ENCODE data around the gene BPTF. TPM values are rescaled to one million over a fixed set of nuclear protein-coding genes. Genes with fewer than 3 reads are reported as not detected.

The BPTF gene
- total and polyA plus RNA-seq, 2 of the 13 experiments (the other 11 are each of a cell fraction or from before 2014, with no cell fraction given) = 43.5 to 66.1 TPM

- no peak for TF ChIP-seq ZHX2 (IDR thresholded peaks at IDR 0.05; ENCODE audit: low read depth)
- no peak for TF ChIP-seq ZHX2 (CRISPR knock-in tag; IDR thresholded peaks at IDR 0.05; ENCODE audit: borderline replicate concordance)
- no peak for TF ChIP-seq TERF1 (CRISPR knock-in tag; IDR thresholded peaks at IDR 0.05)
- TF ChIP-seq ZNF792 (CRISPR knock-in tag; IDR thresholded peaks at IDR 0.05) = no peak
- peak; percentile 64; the same call in 1 of the 2 replicates for TF ChIP-seq HOXA5 (CRISPR knock-in tag; IDR thresholded peaks at IDR 0.05)
- TF ChIP-seq ZNF879 (CRISPR knock-in tag; IDR thresholded peaks at IDR 0.05) = no peak
- no peak; the same call in 1 of the 2 replicates for TF ChIP-seq ZNF580 (CRISPR knock-in tag; IDR thresholded peaks at IDR 0.05; ENCODE audit: borderline replicate concordance, low read depth)
- no peak; the same call in 1 of the 2 replicates for TF ChIP-seq ZNF691 (CRISPR knock-in tag; IDR thresholded peaks at IDR 0.05; ENCODE audit: borderline replicate concordance, low read depth)
- TF ChIP-seq ZUFSP (CRISPR knock-in tag; IDR thresholded peaks at IDR 0.05; ENCODE audit: borderline replicate concordance) = no peak
- no peak for TF ChIP-seq GTF3A (CRISPR knock-in tag; conservative IDR thresholded peaks at IDR 0.05)
- TF ChIP-seq ZNF577 (CRISPR knock-in tag; IDR thresholded peaks at IDR 0.05; ENCODE audit: borderline replicate concordance, low read depth) = no peak
- no peak; the same call in 1 of the 2 replicates for TF ChIP-seq FOSL2 (CRISPR knock-in tag; IDR thresholded peaks at IDR 0.05)
- peak; percentile 26; the same call in 1 of the 2 replicates for TF ChIP-seq NR2F2 (IDR thresholded peaks at IDR 0.05; ENCODE audit: borderline replicate concordance, low read depth)
- no peak for TF ChIP-seq ZNF512 (CRISPR knock-in tag; IDR thresholded peaks at IDR 0.05)
- no peak for TF ChIP-seq DRAP1 (CRISPR knock-in tag; IDR thresholded peaks at IDR 0.05)
- TF ChIP-seq BCL6 (CRISPR knock-in tag; IDR thresholded peaks at IDR 0.05) = peak; percentile 89
- no peak for TF ChIP-seq KDM1A (CRISPR knock-in tag; IDR thresholded peaks at IDR 0.05)
Observed at GRCh38 chr17:67993153-67993997, 168.1 kb downstream of the BPTF start (continued).

Data from HepG2 (cell line).